GM18868 (cell line): Measurements from ENCODE around the gene RASA4B.
"Not testable (repeated sequence)": the region's sequence is repeated elsewhere in the genome, so short reads cannot be mapped to it uniquely, and the experiment has no call there.

Experiments
- ATAC-seq: cut with Tn5 transposase; IDR thresholded peaks from one replicate; pipeline ENCODE4 v1.9.1; 2021; ENCODE audit warnings: mild to moderate bottlenecking, moderate library complexity; ENCODE audit not compliant: unreplicated experiment

The RASA4B gene

DNA sequence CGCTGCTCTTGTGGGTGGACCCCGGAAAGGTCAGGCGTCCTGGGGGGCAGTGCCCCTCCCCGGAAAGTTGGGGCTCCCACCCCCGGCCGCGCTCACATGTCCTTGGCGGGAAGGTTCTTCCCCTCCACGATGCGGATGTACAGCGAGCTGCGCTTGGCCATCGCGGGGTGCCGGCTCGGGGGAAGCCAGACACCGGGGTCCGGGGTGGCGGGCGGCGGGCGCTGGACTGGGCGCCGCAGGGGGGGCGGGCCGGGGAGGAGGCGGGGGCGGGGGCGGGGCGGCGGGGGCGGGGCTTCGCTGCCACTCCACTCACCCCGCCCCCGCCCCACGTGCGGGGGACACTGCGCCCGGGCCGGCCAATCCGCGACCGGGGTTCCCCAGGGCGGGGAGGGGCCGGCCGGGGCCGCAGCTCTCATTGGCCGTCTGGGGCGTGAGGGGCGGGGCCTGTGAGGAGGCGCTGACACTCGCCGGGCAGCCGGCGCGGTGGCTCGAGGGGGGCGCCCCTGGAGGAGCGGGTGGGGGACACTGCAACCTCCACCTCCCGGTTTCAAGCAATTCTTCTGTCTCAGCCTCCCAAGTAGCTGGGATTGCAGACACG is at the start of gene RASA4B:
TSS of gene RASA4B (minus strand) at position 228 of the 598 bp plus-strand sequence. CDS start at position 161, 67 bp downstream.
- ATAC-seq, result peak; percentile 76

DNA sequence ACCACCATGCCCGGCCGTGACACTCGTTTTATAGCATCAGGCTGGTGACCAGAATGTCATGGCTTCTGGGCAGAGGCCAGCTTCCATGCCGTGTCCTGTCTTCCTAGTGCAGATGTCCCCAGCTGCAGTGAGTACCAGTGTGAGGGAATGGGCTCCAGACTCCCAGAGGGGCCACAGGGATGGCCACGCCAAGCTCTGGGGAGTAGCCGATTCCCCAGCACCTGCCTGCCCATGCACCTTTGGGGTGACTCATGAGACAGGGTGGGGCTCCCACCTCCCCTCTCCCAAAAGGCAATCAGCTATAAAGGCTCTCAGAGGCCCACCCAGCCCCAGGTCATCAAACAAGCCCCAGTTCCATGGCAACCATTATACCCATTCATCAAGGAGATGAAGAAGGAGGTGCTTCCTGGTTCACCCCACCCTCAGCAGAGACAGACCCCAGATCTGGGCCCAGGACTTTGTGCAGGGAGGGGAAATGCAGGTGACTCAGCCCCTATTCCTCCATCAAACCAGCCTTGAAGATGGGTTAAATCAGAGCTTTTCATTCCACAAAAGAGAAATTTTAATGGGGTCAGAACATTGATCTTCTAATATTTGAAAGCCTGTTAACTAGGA is 33.3 kb upstream of the RASA4B start, which contains the start of gene SPDYE2:
TSS of gene SPDYE2 (plus strand) at position 419 of the 615 bp plus-strand sequence. CDS start 2,030 bp downstream, outside the sequence.
- ATAC-seq, result not testable (repeated sequence)

DNA sequence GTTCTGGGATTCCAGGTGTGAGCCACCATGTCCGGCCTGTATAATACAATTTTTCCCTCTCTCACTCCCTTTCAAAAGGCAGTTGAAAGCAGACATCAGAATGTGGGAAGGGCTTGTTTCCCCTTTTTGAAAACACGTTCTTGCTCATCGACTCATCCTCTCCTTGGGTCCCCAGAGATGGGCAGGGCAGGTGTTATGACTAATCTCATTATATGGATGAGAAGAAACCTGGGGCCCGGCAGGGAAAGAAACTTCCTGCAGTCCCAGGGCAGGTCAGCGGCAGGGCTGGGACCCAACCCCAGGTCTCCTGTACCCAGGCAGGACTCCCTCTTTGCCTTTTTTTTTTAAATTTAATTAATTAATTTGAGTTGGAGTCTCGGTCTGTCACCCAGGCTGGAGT is 28.8 kb upstream of the RASA4B start:
- ATAC-seq, result peak; percentile 95

- ATAC-seq, result not testable (repeated sequence)
Measured at GRCh38 chr7:102545288-102545687, 27.7 kb upstream of the RASA4B start.

- not testable (repeated sequence) for ATAC-seq
Measured at GRCh38 chr7:102544372-102544771, 26.8 kb upstream of the RASA4B start.

DNA sequence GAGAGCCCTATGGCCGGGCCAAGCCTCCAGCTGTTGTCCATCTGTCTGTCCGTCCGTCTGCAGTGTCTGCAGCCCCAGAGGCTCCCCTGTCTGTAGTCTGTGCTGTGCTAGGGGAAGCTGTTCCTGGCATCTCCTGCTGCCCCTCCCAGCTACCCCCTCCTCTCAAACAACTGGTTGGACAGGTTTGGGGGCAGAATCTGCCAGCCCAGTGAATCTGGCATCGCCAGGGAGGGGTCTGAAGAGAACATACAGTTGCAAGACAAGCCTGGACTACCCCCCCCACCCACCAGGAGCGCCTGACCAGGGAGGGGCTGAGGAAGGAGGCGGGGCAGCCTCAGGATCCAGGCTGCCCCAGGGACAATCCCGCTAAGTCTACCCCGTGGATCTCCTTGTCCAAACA is 26.0 kb upstream of the RASA4B start, which contains the start of gene UPK3BL2:
TSS of gene UPK3BL2 (minus strand) at position 101 of the 400 bp plus-strand sequence. CDS start at position 41, 60 bp downstream.
- ATAC-seq, result not testable (repeated sequence)

GRCh38 chr7:102542771-102543170 is 25.2 kb upstream of the RASA4B start:
- not testable (repeated sequence) for ATAC-seq

DNA sequence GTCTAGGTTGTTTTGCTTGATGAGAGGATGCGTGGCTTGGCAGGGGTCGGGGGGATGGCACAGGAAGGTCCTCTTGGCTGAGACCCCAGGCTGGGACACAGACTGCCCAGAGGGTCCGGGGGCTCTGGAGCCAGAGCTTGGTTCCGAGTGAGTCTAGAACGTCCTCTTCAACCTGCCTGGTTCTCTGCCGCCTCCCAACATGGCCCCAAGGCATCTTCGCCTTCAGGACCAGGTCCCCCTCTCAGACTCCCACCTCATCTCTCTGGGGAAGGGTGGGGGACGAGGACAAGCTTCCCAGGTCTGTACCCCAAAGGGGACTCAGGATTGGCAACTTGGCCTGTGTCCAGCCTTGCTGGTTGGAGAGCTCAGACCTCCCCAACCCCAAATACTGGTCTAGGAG is 24.5 kb upstream of the RASA4B start:
- ATAC-seq, result not testable (repeated sequence)

- ATAC-seq, result not testable (repeated sequence)
Measured at GRCh38 chr7:102540604-102541003, 23.0 kb upstream of the RASA4B start.

DNA sequence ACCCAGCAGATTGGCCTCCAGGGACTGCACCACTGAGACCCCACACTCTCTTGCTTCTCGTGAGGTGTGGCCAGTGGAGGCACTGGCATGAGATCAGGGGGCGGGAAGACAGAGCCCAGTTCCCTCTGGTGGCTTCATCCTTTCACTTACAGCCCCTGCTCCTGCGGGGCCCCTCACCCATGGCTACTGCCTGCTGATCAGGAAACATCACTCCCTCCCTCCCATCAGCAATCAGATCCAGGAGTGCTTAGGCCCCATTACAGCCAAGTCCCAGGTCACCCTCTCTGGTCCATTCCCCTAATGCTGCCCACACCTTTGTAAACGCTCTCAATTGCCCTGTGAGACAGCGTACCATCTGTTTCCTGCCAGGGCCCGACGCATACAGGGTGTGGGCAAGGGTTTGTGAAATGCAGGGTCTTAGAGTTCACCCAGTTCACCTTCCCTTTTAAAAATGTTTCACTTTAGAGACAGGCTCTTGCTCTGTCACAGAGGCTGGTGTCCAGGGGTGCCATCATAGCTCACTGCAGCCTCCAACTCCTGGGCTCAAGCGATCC is 17.6 kb upstream of the RASA4B start:
- not testable (repeated sequence) for ATAC-seq

DNA sequence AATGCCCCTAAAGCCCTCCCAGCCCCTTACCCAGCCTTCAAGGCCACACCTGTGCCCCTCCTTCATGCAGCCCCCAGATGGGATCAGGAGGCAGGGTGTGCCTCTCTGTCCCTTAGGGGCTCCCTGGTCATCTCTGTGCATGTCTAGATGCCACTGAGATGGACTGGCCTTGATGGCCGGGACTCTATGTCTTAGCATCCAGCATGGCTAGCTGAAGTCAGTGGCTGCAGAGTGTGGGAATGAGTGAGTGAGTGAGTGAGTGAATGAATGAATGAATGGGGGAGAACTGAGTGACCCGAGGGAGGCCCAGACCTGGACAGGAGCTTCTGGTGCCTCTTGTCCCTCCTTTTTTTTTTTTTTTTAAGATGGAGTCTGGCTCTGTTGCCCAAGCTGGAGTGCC is 14.6 kb upstream of the RASA4B start:
- ATAC-seq, result not testable (repeated sequence)

DNA sequence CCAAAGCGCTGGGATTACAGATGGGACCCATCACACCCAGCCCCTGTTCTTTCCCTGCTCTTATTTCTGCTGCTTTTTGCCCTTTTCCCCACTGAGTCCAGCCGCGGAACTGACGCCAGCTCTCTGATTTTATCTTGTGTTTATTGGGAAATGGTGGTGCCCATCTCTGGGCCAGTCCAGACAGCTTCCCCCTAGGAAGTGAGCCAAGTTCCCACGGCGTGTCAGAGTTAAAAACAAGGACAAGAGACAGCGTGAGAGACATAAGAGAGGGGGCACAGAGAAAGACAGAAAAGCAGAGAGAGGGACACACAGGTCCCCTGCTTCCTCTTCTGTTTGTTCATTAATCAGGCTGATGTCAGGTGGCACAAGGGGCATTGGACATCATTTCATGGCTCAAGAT is 14.0 kb upstream of the RASA4B start:
- not testable (repeated sequence) for ATAC-seq

DNA sequence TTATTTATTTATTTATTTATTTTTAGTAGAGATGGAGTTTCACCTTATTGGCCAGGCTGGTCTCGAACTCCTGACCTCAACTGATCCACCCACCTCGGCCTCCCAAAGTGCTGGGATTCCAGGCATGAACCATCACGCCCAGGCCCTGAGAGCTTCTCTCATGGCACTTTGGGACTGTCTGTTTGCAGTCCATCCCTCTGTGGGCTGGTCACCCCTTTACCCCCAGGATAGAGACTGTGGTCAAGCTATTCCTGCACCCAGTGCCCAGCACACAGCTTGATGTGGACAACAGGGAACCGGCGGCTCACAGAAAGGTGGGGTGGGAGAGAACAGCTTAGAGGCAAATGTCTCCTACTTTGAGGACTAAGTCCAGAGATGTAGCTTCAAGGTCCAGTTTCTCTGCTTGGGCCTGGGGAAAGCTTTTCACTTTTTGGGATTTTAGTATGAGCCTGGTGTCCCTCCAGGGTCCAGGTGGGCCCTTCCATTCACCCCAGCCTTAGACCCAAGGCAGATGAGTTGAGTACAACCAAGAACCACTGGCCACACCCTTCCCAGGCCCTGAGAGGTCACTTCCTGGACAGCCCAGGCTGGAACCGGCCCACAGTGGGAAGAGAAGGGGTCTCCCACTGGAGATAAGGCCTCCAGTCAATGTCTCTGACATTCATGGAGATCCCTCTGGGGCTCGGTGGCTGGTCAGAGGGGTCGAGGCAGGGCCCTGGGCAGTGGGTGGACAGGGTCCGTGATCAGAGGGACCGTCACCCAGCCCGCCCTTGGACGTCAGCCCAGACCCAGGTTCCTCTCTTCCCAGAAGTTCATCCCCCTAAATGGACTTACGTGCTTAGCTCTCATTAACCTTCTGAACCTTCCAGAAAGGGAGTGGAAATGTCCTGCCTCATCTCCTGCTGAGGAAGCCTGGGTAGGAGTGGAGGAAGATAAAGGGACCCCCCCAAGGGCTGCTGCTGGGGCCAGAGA is 10.5 kb upstream of the RASA4B start:
- ATAC-seq, result not testable (repeated sequence)

DNA sequence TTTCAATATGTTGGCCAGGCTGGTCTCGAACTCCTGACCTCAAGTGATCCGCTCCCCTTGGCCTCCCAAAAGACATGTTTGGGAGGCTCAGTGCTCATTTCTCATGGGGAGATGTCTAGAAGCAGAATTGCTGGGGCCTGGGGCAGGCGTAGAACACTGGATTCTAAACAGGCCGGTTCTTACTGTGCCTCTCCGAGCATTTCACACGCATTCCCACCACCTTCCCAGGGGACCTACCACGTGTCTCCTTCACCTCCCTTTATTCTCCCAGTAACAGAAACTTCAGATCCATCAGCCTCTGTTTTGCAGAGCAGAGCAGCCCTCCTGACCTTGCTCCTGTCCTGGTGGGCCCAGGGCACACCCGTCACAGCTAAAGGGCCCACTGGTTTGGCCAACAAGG is 9.6 kb upstream of the RASA4B start:
- not testable (repeated sequence) for ATAC-seq

DNA sequence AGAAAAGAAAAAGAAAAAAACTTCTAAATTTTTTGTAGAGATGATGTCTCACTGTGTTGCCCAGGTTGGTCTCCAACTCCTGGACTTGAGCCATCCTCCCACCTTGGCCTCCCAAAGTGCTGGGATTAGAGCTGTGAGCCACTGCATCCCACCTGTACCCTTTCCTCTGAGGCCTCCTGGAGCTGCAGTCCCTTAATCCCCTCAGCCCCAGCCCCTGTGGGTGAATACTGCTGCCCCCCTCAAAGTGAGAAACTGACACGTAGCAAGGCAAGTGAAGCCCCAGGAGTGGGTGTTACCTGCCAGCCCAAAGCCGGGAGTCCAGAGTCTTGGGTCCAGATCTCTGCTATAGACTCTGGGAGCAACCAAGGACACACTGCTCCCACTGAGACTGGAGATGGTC is 7.2 kb upstream of the RASA4B start:
- not testable (repeated sequence) for ATAC-seq

- ATAC-seq, result not testable (repeated sequence)
Measured at GRCh38 chr7:102520797-102521196, 3.2 kb upstream of the RASA4B start.

DNA sequence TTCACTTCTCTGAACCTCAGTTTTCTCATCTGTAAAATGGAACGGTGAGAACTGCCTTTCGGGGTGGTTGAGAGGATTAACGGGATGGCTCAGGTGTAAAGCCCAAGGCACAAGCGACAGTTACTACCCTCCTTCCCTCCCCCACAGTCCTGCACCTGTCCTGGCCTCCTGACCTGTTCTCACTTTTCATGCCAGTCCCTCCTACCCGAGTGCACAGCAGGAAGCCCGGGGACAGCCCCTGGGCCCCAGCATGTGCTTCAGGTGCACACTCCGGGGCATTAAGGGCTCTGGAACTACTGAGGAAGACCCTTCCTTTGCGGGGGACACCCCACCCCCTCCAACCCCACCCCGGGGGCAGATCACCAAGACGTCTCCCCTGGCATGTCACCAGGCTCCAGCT is 626 bp downstream of the RASA4B start:
- ATAC-seq, result not testable (repeated sequence)

GRCh38 chr7:102515889-102516288 is 1.7 kb downstream of the RASA4B start:
- ATAC-seq, result not testable (repeated sequence)

DNA sequence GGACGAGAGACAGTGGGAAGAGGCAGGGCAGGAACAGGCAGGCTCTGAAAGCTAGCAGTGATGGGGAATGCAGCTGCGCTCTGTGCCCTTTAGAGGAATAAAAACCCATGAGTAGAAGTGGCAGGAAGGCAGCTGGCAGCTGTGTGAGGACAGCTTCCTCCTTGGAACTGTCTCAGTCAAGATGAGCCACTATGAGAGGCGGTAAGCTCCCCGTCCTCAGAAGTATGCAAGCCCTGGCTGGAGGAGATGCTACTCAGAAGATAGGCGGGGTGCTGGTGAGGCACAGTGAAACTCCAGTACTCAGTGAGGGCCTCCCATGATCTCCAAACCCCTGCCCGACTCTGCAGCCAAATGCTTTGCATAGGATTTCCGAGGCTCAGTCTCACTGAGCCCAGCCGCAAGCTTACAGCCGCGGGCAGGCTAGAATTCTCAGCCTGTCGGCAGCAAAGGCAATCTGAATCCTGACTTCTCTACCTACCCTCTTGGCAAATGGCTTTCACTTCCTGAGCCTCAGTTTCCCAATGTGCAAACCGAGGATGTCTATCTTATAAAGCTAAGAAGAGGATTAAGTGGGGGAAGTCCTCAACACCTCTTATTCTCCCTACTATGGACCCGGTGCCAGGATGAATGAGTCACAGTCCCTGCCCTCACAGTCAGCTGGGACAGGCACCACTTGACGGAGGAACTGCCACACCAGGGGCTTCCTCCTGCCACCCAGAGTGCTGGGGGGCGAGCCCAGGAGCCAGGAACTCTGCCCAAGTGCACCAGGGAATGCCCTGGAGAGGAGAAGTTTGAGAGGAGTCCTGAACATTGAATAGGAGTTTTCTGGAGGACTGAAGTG is 2.5 kb downstream of the RASA4B start:
- ATAC-seq, result peak; percentile 53
